Coronary artery (tissue), 2 donors: ENCODE measurements around the gene SORL1-AS1.
"Not testable (repeated sequence)": the region's sequence is repeated elsewhere in the genome, so short reads cannot be mapped to it uniquely, and the experiment has no call there.

Source experiments
- DNase-seq: peaks from one replicate; pipeline ENCODE4 v3.0.0-alpha.2; 2017; ENCODE audit warnings: low spot score
- H3K27ac ChIP-seq, 2 donors: fragments of 200-600 bp; sonication (generic); one replicate each; pipeline ENCODE4 v1.5.1; 2016 to 2019
- H3K4me3 ChIP-seq: fragments of 200-600 bp; sonication (generic); 2 replicates; pipeline ENCODE4 v1.5.1; 2016; ENCODE audit warnings: mild to moderate bottlenecking, moderate library complexity
- CTCF ChIP-seq: fragments of 200-600 bp; sonication (generic); IDR thresholded peaks from one replicate; pipeline ENCODE4 v1.5.1; 2019; ENCODE audit warnings: antibody characterized with exemption

SORL1-AS1 gene

DNA sequence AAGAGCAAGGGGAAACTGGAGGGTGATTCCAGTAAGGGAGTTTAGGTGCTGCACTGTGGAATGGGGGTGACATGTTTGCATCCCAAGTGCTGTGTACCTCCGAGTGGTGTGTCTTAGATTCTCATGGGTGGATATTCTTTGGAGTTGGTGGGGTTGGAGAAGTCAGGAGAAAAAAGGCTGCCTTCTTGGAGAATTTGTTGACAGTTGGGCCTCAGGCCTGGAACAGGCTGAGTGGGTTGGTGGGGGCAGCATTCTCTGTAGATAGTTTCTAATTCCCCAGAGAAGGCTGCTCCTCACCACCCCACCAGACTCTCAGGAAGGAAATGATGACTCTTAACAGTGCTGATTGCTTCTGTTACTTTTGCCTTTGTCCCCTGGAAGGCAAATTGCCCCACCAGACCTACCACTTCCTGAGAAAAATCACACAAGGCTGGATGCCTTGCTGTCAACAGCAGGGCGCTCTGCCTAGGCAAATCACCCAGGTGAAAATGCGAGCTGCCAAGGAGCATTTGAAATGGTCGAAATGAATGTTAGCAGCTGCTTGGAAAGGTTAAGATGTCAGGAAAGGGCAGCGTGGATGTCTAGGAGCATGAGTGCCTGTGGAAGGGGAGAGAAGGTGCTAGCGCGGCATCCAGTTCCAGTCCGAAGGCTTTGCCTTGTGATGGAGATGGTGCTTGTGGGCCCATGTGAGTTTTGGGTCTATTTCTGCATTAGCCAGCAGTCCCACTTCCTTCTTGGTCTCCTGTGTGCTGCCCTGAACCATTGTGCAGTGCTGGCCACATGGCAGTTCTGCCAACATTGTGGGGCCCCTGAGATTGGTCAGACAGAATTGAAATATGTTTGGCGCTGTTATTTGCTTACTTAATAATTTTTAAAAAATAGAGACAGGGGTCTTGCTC is 29.7 kb upstream of the SORL1-AS1 start:
- H3K4me3 ChIP-seq = no peak overlapping the region
- no peak overlapping the region for H3K27ac ChIP-seq
- DNase-seq = no peak
- TF ChIP-seq CTCF = no peak

GRCh38 chr11:121481484-121482230 is 28.9 kb upstream of the SORL1-AS1 start:
- not testable (repeated sequence) for H3K27ac ChIP-seq, H3K4me3 ChIP-seq

DNA sequence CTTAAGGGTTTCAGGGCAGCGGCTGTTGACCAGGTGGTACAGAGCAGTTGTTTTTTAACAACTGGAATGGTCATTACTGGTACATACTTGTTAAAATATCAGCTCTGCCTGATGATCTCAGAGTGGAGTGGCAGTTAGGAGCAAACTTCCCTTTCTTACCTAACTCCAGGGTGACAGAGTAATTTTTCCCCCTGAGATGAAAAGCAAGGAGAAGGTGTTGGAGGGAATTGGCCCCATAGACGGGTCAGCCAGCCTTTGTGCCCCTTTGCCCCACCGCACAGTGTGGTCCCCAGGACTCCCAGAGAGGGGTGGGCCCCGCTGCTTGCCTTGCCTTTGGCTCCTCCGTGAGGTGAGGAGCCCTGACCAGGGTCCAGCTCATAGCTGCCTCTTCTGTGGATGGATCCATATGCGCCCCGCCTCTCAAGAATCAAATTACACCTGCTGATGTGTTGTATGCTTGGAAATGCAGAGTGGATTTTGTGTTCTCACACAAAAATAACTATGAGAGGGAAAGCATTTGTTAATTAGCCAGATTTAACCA is 27.0 kb upstream of the SORL1-AS1 start:
- Histone ChIP-seq H3K4me3 (no peak overlapping the region), H3K27ac (no peak overlapping the region)
- TF ChIP-seq CTCF = no peak
- DNase-seq = no peak

More at GRCh38 chr11:121481484-121482230, 28.9 kb upstream of the SORL1-AS1 start:
- DNase-seq = not testable (repeated sequence)

- DNase-seq = no peak
- no peak for TF ChIP-seq CTCF
- Histone ChIP-seq H3K4me3 (no peak overlapping the region), H3K27ac (no peak overlapping the region)
These were observed 26.3 kb upstream of the SORL1-AS1 start for GRCh38 chr11:121478895-121479697.

DNA sequence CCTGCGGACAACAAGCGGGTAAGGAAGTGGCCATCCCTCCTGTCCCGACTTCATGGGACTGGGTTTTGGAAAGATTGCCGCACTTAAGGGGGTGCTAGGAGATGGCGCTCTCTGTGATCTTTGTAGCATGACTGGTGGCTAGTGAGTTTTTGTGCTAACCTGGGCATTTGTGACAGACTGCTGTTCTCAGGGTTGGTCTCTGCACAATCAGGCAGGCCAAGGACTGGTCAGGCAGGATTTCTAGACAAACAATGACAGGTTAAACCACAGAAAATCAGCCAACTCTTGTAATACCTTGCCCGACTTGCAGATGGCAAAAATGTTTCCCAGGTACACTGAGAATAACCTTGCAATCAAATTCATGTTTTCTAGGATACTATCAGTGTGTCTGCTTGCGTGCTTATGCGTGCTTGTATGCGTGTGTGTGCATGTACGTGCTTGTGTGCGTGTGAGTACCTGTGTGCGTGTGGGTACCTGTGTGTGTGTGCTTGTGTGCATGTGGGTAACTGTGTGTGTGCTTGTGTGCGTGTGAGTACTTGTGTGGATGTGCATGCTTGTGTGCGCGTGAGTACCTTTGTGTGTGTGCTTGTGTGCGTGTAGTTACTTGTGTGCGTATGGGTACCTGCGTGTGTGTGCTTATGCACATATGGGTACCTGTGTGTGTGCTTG is 25.6 kb upstream of the SORL1-AS1 start:
- DNase-seq = no peak
- no peak overlapping the region for H3K4me3 ChIP-seq
- no peak overlapping the region for H3K27ac ChIP-seq
- no peak for TF ChIP-seq CTCF

DNA sequence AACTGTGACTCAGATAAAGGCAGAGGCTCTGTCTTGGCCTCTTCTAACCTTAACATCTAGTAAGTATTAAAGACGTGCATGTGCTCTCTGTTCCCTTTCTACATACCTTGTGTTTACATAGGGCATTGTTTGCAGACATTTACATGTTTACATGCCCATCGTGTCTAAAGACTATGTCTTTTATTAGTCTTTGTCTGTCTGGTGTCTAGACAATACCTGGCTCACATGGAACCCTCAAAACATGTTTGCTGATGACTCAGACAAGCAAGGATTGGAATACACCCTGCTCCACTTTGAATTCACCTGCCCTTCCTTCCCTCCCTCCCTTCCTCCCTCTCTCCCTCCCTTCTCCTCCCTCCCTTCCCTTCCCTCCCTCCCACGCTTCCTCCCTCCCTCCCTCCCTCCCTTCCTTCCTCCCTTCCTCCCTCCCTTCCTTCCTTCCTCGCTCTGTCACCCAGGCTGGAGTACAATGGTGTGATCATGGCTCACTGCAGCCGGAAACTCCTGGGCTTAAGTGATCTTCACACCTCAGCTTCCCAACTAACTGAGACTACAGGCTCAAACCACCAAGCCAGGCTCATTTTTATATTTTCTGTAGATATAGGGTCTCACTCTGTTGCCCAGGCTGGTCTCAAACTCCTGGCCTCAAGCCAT is 23.7 kb upstream of the SORL1-AS1 start:
- TF ChIP-seq CTCF = no peak
- DNase-seq = no peak
- Histone ChIP-seq H3K4me3 (no peak overlapping the region), H3K27ac (no peak overlapping the region)
